Ovary (tissue), 9 donors: Measurements from ENCODE around the gene NR2F1-AS1. TPM values are rescaled to one million over a fixed set of nuclear protein-coding genes. Genes with fewer than 3 reads are reported as not detected.
A peak's percentile ranks its signal among the peaks of the same experiment; 100 is the strongest.

Experiments used
- DNase-seq, 5 donors: peaks; one replicate each; pipeline ENCODE4 v3.0.0-alpha.2; 2019 to 2020
- H3K27ac ChIP-seq, 2 donors: fragments of 200-600 bp; one replicate each; pipeline versions ENCODE4 v1.5.1 to v1.8.0; 2019 to 2022
- H3K27me3 ChIP-seq: fragments of 200-600 bp; one replicate; pipeline ENCODE4 v1.8.0; 2022
- H3K36me3 ChIP-seq: fragments of 200-600 bp; sonication (generic); one replicate; pipeline ENCODE4 v1.5.1; 2019
- H3K4me1 ChIP-seq: one replicate; pipeline ENCODE4 v1.8.1; 2013; ENCODE audit warnings: mild to moderate bottlenecking, moderate library complexity; ENCODE audit not compliant: insufficient read depth
- H3K4me3 ChIP-seq: fragments of 200-600 bp; sonication (generic); one replicate; pipeline ENCODE4 v1.5.1; 2017
- H3K9me3 ChIP-seq, 2 donors: fragments of 200-600 bp in 1 of 2; sonication (generic) in 1 of 2; one replicate each; pipeline versions ENCODE4 v1.5.1 to v1.8.1; 2013 to 2019; ENCODE audit warnings: mild to moderate bottlenecking in 1 of 2, moderate library complexity in 1 of 2
- EP300 ChIP-seq: sonication (generic); formaldehyde crosslinking; IDR thresholded peaks from one replicate; pipeline ENCODE4 v1.6.1; 2017; ENCODE audit warnings: antibody characterized with exemption
- POLR2A ChIP-seq: fragments of 450-650 bp; IDR thresholded peaks from one replicate; pipeline ENCODE4 v1.6.1; 2017; ENCODE audit warnings: antibody characterized with exemption, mild to moderate bottlenecking, moderate library complexity
- WGBS, 3 donors: extraction: QIAGEN DNeasy Blood & Tissue Kit in 1 of 3; methylation state at CpG; one replicate each; pipeline versions ENCODE4 v1.1.5 to v1.1.7; 2013 to 2017; 5-methylcytosine and 5-hydroxymethylcytosine counted together
- intact Hi-C, 4 donors: fragments of 100-400 bp; cut with DNase I; formaldehyde crosslinking; loops; one replicate each; pipeline versions ENCODE4 v1.11.0 to v1.15.1; 2022 to 2023
- polyA plus RNA-seq, 2 donors: library from polyadenylated mRNA; stranded (reverse); fragments of 200-250 nt in 1 of 2; fragments of 350-450 nt in 1 of 2; fragmentation: Illumina TruSeq in 1 of 2; extraction: RNeasy Lipid Tissue Mini Kit (QIAGEN cat#74804) in 1 of 2; gene quantifications; one replicate each; pipeline ENCODE4 v1.2.3, GENCODE V29; 2013 to 2014
- total RNA-seq, 7 donors: library from RNA; depleted of rRNA in 2 of 7; stranded (reverse); fragments of >200 nt in 2 of 7; fragmentation: NEBNext Ultra II Directional in 3 of 7; extraction: Animal tissue kit (Norgen Biotek cat#: 25700) in 3 of 7; gene quantifications; one replicate each; pipeline versions ENCODE4 v1.1.0 to v1.2.4, GENCODE V29; 2016 to 2023
- TF ChIP-seq, protein P1 (sequence below), 3 donors: fragments of 450-650 bp in 2 of 3; fragments of 200-600 bp in 1 of 3; IDR thresholded peaks; one replicate each; pipeline versions ENCODE4 v1.5.1 to v1.8.0; 2016 to 2022; ENCODE audit warnings: antibody characterized with exemption in 3 of 3, mild to moderate bottlenecking in 1 of 3
- donor health status: DM: no; HTN: no; CAD: no; lungs with moderate emphysema.
- donor health status: DM: no; HTN: no; CAD: no.
- donor health status: Bipolar disorder and iron deficiency.
- donor health status: DM: yes; HTN: yes; CAD: no.
- donor health status: DM: no; HTN: no; CAD: no.
- donor health status: DM: yes; HTN: yes; CAD: no.

Gene NR2F1-AS1
- total and polyA plus RNA-seq, 9 donors = 20.7 to 45.7 (median 25.0) TPM

GRCh38 chr5:93582677-93583438, 1.8 kb upstream of the NR2F1-AS1 start, which contains the start of gene NR2F1:
NR2F1 (plus strand) TSS chr5:93583222; CDS start chr5:93585024, 1,802 bp downstream.
- H3K4me3 ChIP-seq = peak within 1 kb of the TSS; percentile 67
- DNase-seq = peak; percentile 83 to 95 (median 90)
- no peaks in the 10 kb centered on the region for H3K36me3 ChIP-seq
- TF ChIP-seq POLR2A = peak; percentile 63
- TF ChIP-seq EP300 = no peak
- TF ChIP-seq, protein P1, sequence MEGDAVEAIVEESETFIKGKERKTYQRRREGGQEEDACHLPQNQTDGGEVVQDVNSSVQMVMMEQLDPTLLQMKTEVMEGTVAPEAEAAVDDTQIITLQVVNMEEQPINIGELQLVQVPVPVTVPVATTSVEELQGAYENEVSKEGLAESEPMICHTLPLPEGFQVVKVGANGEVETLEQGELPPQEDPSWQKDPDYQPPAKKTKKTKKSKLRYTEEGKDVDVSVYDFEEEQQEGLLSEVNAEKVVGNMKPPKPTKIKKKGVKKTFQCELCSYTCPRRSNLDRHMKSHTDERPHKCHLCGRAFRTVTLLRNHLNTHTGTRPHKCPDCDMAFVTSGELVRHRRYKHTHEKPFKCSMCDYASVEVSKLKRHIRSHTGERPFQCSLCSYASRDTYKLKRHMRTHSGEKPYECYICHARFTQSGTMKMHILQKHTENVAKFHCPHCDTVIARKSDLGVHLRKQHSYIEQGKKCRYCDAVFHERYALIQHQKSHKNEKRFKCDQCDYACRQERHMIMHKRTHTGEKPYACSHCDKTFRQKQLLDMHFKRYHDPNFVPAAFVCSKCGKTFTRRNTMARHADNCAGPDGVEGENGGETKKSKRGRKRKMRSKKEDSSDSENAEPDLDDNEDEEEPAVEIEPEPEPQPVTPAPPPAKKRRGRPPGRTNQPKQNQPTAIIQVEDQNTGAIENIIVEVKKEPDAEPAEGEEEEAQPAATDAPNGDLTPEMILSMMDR (IDR thresholded peaks at IDR 0.05) = peak in 2 of 3 donors; percentile 100
- H3K9me3 ChIP-seq = no peaks in the 10 kb centered on the region
- H3K4me1 ChIP-seq = peaks cover 3% of the 10 kb centered on the region
- WGBS, 3 donors = 0 to 1% (median 1%) methylated on average over 21 of the region's 21 CpGs
- intact Hi-C loops = loop anchor here in 3 of 4 donors (5.0 to 10.0 kb wide), 5 partner anchors 51 to 668 kb away; no protein-coding TSS in a partner anchor
- H3K27me3 ChIP-seq = no peaks in the 10 kb centered on the region
- H3K27ac ChIP-seq = peak within 1 kb of the TSS; percentile 55 to 68

GRCh38 chr5:93582167-93582462, 1.1 kb upstream of the NR2F1-AS1 start:
- DNase-seq = no peak
- H3K4me1 ChIP-seq = no peaks in the 10 kb centered on the region
- no peak for TF ChIP-seq EP300
- no peak for TF ChIP-seq POLR2A
- TF ChIP-seq, protein P1 (IDR thresholded peaks at IDR 0.05) = no peak
- 0 to 1% (median 0%) methylated on average over 2 of the region's 2 CpGs for WGBS, 3 donors
- H3K9me3 ChIP-seq = no peaks in the 10 kb centered on the region
- H3K27ac ChIP-seq = peak overlapping the region in 1 of 2 donors; percentile 68
- H3K27me3 ChIP-seq = no peaks in the 10 kb centered on the region
- H3K36me3 ChIP-seq = no peaks in the 10 kb centered on the region
- intact Hi-C loops = loop anchor here in 3 of 4 donors (5.0 to 10.0 kb wide), 5 partner anchors 50 to 667 kb away; no protein-coding TSS in a partner anchor
- H3K4me3 ChIP-seq = peak overlapping the region; percentile 67

GRCh38 chr5:93580063-93580926, 724 bp downstream of the NR2F1-AS1 start:
- intact Hi-C loops = loop anchor here in 3 of 4 donors (5.0 to 10.0 kb wide), 5 partner anchors 48 to 665 kb away; no protein-coding TSS in a partner anchor
- Histone ChIP-seq H3K4me1 (no peaks in the 10 kb centered on the region), H3K27ac (peak overlapping the region; percentile 89 to 95), H3K4me3 (peak overlapping the region; percentile 87), H3K9me3 (no peaks in the 10 kb centered on the region), H3K36me3 (no peaks in the 10 kb centered on the region), H3K27me3 (no peaks in the 10 kb centered on the region)
- DNase-seq = peak in 4 of 5 donors; percentile 49 to 69 (median 60)
- TF ChIP-seq, protein P1 (IDR thresholded peaks at IDR 0.05) = no peak
- no peak for TF ChIP-seq EP300
- TF ChIP-seq POLR2A = no peak
- 0 to 1% (median 0%) methylated on average over 65 to 73 of the region's 73 CpGs for WGBS, 3 donors

DNA sequence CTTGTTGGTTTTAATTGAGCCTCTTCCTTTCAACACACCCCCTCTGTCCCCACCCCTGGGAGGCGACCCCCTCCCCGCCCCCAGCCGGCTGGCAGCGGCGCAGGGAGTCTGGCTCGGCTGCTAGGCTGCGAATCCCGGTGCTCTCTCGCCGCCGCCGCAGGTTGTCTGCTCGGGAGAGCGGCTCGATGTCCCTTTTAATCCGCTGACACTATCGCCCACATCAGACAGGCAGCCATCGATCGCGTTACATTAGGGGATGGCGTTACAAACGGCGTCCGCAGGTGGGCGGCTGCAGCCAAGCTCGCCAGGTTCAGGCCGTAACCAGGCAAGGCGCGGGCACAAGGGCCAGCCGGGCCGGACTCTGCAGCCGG, 1.3 kb downstream of the NR2F1-AS1 start:
- H3K27me3 ChIP-seq = no peaks in the 10 kb centered on the region
- intact Hi-C loops = loop anchor here (2.0 to 10.0 kb wide), 6 partner anchors 47 to 665 kb away; no protein-coding TSS in a partner anchor
- TF ChIP-seq, protein P1 (IDR thresholded peaks at IDR 0.05) = no peak
- TF ChIP-seq EP300 (no peak), POLR2A (no peak)
- H3K27ac ChIP-seq = peak overlapping the region; percentile 89 to 95
- H3K36me3 ChIP-seq = no peaks in the 10 kb centered on the region
- no peaks in the 10 kb centered on the region for H3K9me3 ChIP-seq
- DNase-seq = peak in 4 of 5 donors; percentile 61 to 76 (median 68)
- 0 to 1% (median 0%) methylated on average over 19 to 32 of the region's 32 CpGs for WGBS, 3 donors
- peak overlapping the region; percentile 87 for H3K4me3 ChIP-seq
- peaks cover 2% of the 10 kb centered on the region for H3K4me1 ChIP-seq
